Central memory CD4-positive, alpha-beta T cell (primary cell): ENCODE measurements around the gene SMYD3.
A peak's percentile ranks its signal among the peaks of the same experiment; 100 is the strongest.

Experiments
- DNase-seq: peaks from one replicate; pipeline ENCODE4 v3.0.0; 2022
- total RNA-seq, 3 experiments: gene quantifications; one replicate each; lab custom pipeline; 2026; lab: John Stamatoyannopoulos, UW

Gene SMYD3
- 9.3 to 18.9 (median 11.4) reads per million in 3 experiments for total RNA-seq

GRCh38 chr1:246506674-246507481 is at the start of gene SMYD3:
TSS of gene SMYD3 (minus strand) at chr1:246507279.
- DNase-seq = peak; percentile 77

GRCh38 chr1:246554201-246554600 is 47.1 kb upstream of the SMYD3 start:
- DNase-seq = no peak

GRCh38 chr1:246552110-246552509 is 45.0 kb upstream of the SMYD3 start:
- DNase-seq = no peak

- no peak for DNase-seq
These were observed 43.3 kb upstream of the SMYD3 start for GRCh38 chr1:246550402-246550801.

GRCh38 chr1:246549665-246550064 is 42.6 kb upstream of the SMYD3 start:
- DNase-seq = no peak

- no peak for DNase-seq
These were observed 36.9 kb upstream of the SMYD3 start for GRCh38 chr1:246544001-246544400.

GRCh38 chr1:246540738-246541491 is 33.8 kb upstream of the SMYD3 start:
- no peak for DNase-seq

GRCh38 chr1:246537887-246538286 is 30.8 kb upstream of the SMYD3 start:
- no peak for DNase-seq

GRCh38 chr1:246537441-246537840 is 30.4 kb upstream of the SMYD3 start:
- DNase-seq = no peak

- DNase-seq = no peak
These were observed 27.0 kb upstream of the SMYD3 start for GRCh38 chr1:246534114-246534513.

- DNase-seq = no peak
These were observed 26.4 kb upstream of the SMYD3 start for GRCh38 chr1:246533371-246533905.

GRCh38 chr1:246532519-246532918 is 25.4 kb upstream of the SMYD3 start:
- no peak for DNase-seq

GRCh38 chr1:246530482-246530881 is 23.4 kb upstream of the SMYD3 start:
- no peak for DNase-seq

- no peak for DNase-seq
These were observed 22.1 kb upstream of the SMYD3 start for GRCh38 chr1:246528933-246529731.

GRCh38 chr1:246527402-246528088 is 20.5 kb upstream of the SMYD3 start:
- no peak for DNase-seq

GRCh38 chr1:246526915-246527314 is 19.8 kb upstream of the SMYD3 start:
- no peak for DNase-seq

- DNase-seq = no peak
These were observed 19.3 kb upstream of the SMYD3 start for GRCh38 chr1:246526380-246526779.

GRCh38 chr1:246519514-246519913 is 12.4 kb upstream of the SMYD3 start:
- no peak for DNase-seq

GRCh38 chr1:246518456-246519205 is 11.6 kb upstream of the SMYD3 start:
- DNase-seq = no peak

GRCh38 chr1:246517391-246517790 is 10.3 kb upstream of the SMYD3 start:
- no peak for DNase-seq

- DNase-seq = no peak
These were observed 9.0 kb upstream of the SMYD3 start for GRCh38 chr1:246516126-246516525.
